Ramos (cell line): Measurements from ENCODE around the gene OSBPL10.

Experiments used
- in situ Hi-C: fragments of 300-500 bp; cut with MboI; formaldehyde crosslinking; loops from one replicate; pipeline ENCODE4 v1.14.3; 2022; ENCODE audit warnings: low sequenced_read_pairs; ENCODE audit not compliant: unreplicated experiment

Gene OSBPL10

DNA sequence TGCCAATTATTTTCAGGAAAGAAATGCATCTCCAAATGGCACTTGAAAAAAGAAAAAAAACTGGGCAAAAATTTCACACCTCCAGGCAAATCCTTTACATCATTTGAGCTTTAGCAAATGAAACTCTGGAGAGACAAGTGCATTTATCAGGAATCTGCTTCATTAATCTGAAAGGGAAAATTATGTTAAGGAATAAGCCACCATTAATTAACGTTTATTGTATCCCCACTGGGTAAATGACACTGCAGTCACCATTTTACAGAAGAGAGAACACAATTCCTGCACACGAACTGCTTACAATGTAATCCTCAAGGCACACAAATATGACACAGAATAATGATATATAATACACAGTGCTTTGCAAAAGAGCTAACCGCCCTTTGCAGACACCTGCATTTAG lies 217.3 kb downstream of the OSBPL10 start:
- in situ Hi-C loops: no loop called here

- in situ Hi-C loops: no loop called here
Observed at GRCh38 chr3:31762888-31763351, 218.1 kb downstream of the OSBPL10 start.

DNA sequence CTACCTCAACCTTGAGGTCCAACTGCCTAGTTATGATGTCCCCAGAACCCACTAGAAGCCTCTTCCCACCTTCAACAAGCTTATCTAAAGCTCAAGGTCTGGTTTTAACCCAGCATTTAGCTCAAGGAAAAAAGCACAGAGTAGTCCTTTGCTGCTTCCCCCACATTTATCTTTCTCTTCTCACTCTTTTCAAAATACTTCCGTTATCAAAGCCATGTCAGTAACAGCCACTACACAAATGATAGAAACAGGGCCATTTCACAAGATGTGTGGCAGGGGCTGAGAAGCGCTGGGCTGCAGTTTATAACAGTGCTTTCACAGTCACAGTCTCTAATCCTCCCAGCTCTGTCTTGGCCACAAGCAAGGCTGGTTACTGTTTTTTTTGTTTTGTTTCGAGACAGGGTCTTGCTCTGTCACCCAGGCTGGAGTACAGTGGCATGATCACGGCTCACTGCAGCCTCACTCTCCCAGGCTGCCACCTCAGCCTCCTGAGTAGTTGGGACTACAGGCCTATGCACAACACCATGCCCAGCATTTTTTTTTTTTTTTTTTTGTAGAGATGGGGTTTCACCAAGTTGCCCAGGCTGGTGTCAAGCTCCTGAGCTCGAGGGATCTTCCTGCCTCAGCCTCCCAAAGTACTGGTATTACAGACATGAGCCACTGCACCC lies 218.8 kb downstream of the OSBPL10 start:
- in situ Hi-C loops: no loop called here

DNA sequence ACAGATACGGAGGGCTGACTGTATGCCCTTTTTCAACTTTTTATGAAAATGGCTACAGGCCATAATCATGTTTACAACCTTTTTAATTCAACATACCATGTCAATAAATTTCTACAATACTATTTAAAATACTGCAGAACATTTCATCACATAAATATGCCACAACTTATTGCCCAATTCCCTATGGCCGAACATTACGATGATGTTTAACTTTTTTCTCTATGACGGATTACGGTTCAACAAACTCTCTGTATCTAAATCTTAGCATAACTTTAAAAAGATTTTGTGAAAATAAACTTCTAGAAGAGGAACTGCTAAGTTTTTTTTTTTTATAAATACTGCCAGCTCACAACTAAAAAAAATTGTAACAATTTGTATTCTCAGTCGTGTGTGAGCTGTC lies 220.4 kb downstream of the OSBPL10 start:
- in situ Hi-C loops: no loop called here

- in situ Hi-C loops: no loop called here
Observed at GRCh38 chr3:31758322-31758965, 222.6 kb downstream of the OSBPL10 start.

- in situ Hi-C loops: no loop called here
Observed at GRCh38 chr3:31755926-31756658, 225.0 kb downstream of the OSBPL10 start.

GRCh38 chr3:31754575-31755278 lies 226.3 kb downstream of the OSBPL10 start:
- in situ Hi-C loops: no loop called here

DNA sequence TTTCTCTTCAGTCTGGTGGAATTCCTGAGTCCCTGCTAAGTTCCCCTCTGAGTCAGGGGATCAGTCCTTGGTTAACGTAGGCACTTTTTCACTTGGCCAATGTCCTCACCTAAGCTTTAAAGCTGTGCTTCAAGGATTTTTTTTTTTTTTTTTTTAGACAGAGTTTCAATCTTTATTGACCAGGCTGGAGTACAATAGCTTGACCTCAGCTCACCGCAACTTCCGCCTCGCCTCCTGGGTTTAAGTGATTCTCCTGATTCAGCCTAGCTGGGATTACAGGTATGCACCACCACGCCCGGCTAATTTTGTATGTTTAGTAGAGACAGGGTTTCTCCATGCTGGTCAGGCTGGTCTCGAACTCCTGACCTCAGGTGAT lies 228.0 kb downstream of the OSBPL10 start:
- in situ Hi-C loops: no loop called here

DNA sequence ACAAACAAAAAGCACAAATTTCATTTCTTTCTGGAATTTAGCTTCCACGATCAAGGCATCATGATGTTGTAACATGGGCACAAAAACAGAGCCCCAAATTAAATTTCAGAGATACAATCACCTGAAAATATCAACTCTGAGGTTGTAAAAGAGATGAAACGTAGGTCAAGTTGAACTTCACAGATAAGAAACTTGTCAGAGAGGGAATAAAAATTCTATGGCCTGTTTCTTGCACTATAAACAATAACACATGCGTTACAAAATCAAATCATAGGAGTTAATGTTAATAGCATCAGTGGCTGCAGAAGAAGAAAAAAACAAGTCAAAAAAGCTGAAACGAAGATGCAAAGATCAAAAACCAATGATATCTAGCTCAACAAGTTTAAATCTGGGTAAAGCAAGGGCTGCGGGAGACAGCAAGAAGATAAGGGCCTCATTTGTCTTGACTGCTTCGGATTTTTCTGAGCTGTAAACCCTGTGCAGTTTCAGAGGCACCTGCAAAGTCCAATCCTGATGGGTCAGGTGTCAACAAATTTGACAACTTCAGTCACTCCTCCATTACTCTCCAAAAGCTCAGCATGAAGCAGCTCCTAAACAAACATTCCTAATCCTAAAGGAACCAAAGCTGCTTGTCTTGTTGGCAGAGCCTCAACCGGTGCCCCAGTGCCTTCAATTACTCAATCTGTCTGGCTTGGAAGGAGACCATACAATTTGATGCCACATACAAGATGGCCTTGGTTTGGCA lies 228.6 kb downstream of the OSBPL10 start:
- in situ Hi-C loops: no loop called here

DNA sequence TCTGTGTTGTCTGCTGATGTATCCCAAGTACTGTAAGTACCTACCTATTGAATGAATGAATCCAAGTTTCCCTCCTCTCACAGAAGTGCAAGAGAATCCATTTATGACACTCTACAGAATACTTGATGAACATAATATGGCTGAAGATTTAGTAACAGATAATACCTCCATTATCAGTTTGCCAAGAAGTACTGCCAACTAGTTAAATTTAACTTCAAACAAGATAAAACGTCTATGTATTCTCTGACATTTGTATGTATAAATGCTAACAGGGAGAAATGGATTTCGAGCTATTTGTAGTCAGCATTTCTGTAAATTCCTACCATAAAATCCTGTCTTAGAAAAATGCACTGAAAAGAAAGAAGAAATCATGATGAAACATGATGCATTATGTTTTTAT lies 230.7 kb downstream of the OSBPL10 start:
- in situ Hi-C loops: no loop called here

DNA sequence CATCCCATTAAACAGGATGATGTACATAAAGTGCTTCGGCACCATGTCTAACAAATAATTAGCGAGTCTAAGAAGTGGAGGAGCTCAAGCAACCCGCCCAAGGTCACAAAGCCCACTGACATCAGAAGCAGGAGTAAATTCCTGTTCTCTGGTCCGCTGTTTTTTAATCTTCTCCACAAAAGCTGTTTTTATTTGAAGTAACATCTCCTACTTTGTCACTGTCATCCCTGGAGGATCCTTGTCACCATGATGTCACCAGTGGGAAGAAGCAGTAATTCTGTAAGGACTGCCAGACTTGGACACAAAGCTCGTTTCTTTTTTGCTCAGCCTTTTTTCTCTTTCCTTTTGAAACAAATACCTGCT lies 232.1 kb downstream of the OSBPL10 start:
- in situ Hi-C loops: no loop called here

- in situ Hi-C loops: no loop called here
Observed at GRCh38 chr3:31748281-31748932, 232.7 kb downstream of the OSBPL10 start.

DNA sequence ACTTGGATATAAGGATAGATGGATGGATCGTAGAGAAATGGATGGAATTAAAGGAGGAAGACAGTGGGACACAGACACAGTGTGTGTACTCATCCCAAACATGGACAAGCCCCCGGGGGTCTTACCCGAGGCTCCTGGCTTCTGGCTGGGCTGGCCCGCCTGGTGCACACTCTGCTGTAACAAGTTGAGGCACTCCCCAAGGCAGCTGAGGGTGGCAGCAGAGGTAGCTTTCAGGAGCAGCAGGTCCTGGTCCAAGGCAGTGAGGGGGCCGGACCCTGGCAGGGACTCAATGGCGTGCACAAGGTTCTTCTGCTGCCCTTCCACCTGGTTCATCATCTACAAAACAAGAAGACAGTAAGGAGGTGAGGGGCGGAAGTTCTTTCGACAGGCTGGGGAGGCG lies 233.3 kb downstream of the OSBPL10 start:
- in situ Hi-C loops: no loop called here

GRCh38 chr3:31744913-31745312 lies 236.1 kb downstream of the OSBPL10 start:
- in situ Hi-C loops: no loop called here

DNA sequence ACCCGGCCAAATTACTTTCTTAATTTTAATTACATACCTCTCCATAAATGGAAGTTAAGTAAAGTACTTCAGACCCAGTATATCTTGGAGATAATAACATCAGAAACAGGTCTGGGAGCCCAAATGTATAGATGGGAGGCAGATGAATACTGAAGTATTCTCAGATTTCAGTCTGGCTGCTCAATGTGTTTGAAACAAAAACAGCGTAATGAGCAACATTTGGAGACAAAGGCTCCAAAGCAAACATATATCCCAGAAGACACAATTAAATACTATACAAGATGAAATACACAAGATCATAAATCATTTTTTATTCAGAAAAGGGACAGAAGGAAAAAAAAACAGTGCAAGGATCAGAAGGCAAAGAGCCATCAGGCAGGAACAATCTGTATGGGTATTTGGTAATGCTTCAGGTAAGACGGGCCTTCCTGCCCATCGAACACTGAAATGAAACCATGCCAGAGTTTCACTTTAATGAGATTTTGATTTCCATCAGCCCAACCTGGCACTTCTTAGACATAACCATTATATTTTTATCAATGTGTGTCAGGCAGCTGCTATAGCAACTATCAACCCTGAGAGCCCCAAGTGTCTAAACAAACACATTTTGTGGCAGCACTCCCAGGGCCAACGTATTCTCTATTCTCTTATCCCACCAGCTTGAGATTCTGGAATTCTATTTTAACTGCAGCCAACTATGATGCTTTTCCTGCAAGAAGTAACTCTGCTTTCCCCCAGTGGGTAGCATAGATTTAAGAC lies 237.6 kb downstream of the OSBPL10 start:
- in situ Hi-C loops: no loop called here

DNA sequence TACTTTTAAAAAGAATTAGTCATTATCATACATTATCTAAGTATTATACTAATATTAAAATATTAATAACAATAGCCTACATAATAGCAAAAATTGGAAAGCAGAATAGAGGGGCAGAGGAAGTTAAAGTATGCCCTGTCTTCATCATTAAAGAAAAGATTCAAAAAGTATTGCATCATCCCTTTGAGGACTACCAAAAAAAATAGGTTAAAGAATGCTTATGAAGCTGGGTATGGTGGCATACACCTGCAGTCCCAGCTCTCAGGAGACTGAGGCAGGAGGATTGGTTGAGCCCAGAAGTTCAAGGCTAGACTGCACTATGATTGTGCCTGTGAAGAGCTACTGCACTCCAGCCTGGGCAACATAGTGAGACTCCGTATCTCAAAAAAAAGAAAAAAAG lies 240.7 kb downstream of the OSBPL10 start:
- in situ Hi-C loops: no loop called here

GRCh38 chr3:31738412-31738811 lies 242.7 kb downstream of the OSBPL10 start:
- in situ Hi-C loops: no loop called here

GRCh38 chr3:31735667-31736066 lies 245.4 kb downstream of the OSBPL10 start:
- in situ Hi-C loops: no loop called here

DNA sequence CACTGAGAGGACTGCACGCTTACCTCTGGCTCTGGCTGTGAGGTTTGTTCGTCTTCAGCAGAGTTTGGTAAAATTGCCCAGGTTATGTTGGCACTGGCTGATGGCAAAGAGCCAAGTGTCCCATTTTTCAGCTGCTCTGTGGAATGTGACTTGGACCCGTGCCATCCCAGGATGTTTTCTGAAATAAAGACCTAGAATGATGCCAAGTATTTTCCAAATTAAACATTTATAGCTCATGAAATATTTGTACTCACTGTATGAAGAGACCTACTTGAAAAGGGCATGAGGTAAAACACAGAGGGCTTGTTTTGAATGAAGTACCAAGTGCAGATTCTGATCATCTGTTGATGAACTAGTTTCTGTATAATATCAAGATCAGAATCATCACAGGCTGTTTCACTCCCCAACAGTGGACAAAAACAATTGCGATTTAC lies 247.8 kb downstream of the OSBPL10 start:
- in situ Hi-C loops: no loop called here
